ENCODE data around the gene KCNJ1.
A peak's percentile ranks its signal among the peaks of the same experiment; 100 is the strongest.

DNA sequence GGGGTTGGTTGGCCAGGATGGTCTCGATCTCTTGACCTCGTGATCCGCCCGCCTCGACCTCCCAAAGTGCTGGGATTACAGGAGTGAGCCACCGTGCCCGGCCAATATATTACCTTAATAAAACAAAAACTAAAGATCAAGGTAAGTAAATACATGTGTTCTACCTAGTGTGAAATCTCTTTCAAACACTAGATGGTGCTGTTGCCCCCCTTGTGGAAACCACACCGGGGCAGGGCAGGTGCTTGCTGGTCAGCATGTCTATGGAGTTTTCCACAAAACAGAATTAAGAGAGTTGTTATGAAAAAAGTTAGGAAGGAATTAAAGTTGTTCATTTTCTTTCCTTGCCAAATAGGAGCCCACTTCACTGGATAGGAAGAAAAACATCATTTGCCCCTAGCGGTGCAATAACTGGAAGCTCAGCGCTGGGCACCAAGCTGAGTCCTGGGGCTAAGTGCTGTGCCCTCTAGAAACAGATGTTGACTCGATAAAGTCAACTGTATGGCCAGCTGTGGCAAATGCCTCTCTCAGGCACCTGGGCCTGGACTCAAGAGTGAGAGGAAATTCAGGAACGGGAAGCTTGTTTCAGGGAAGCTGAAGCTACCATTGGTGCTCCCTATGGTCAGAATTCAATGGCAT, 17.7 kb upstream of the KCNJ1 start:
- peak; percentile 63 to 87 (median 78) for TF ChIP-seq CTCF (IDR thresholded peaks at IDR 0.05 in 8 of 11, conservative IDR thresholded peaks at IDR 0.05 in 3 of 11)
- TF ChIP-seq POLR2A (IDR thresholded peaks at IDR 0.05): no peak
- TF ChIP-seq POLR2AphosphoS5 (IDR thresholded peaks at IDR 0.05): no peak
